LNCaP clone FGC (cell line): Measurements from ENCODE around the gene ZNF414.

Experiments
- DNase-seq: peaks from one replicate; pipeline ENCODE4 v3.0.0-alpha.2; 2011; ENCODE audit warnings: low read depth
- H3K4me3 ChIP-seq: 2 replicates; pipeline ENCODE4 v1.5.1; 2011; ENCODE audit warnings: mild to moderate bottlenecking, low read depth, low read length, control low read depth
- TF ChIP-seq, protein P1 (sequence below): IDR thresholded peaks from 2 replicates; pipeline ENCODE4 v1.5.1; 2012; ENCODE audit warnings: mild to moderate bottlenecking; ENCODE audit not compliant: control insufficient read depth, insufficient read depth; ENCODE audit errors: extremely low read depth

Gene ZNF414

DNA sequence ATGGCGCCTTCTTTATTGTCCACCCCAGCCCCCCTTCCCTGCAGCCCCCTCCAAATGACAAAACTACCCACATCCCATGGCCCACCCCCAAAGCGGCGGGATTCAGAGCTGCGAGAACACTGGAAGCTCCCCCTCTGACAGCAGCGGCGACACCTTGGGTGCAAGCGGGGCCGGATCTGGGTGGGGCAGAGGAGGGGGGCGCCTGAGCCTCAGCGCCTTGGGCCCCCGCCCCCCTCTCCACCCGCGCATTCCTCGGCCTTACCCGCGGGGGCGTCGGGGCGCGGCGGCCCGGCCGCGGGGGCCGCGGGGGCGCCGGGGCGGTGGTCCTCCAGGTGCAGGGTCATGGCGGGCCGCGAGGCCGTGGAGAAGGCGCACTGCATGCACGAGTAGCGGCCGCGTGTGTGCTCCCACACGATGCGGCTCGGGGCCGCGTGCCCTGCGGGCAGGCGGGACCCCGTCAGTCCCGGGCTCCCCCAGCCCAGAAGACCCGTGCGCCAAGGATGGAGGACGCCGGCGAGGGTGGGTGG, 3.3 kb downstream of the ZNF414 start:
- TF ChIP-seq, protein P1, sequence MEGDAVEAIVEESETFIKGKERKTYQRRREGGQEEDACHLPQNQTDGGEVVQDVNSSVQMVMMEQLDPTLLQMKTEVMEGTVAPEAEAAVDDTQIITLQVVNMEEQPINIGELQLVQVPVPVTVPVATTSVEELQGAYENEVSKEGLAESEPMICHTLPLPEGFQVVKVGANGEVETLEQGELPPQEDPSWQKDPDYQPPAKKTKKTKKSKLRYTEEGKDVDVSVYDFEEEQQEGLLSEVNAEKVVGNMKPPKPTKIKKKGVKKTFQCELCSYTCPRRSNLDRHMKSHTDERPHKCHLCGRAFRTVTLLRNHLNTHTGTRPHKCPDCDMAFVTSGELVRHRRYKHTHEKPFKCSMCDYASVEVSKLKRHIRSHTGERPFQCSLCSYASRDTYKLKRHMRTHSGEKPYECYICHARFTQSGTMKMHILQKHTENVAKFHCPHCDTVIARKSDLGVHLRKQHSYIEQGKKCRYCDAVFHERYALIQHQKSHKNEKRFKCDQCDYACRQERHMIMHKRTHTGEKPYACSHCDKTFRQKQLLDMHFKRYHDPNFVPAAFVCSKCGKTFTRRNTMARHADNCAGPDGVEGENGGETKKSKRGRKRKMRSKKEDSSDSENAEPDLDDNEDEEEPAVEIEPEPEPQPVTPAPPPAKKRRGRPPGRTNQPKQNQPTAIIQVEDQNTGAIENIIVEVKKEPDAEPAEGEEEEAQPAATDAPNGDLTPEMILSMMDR, result no peak
- DNase-seq, result no peak
- H3K4me3 ChIP-seq, result no peak overlapping the region

DNA sequence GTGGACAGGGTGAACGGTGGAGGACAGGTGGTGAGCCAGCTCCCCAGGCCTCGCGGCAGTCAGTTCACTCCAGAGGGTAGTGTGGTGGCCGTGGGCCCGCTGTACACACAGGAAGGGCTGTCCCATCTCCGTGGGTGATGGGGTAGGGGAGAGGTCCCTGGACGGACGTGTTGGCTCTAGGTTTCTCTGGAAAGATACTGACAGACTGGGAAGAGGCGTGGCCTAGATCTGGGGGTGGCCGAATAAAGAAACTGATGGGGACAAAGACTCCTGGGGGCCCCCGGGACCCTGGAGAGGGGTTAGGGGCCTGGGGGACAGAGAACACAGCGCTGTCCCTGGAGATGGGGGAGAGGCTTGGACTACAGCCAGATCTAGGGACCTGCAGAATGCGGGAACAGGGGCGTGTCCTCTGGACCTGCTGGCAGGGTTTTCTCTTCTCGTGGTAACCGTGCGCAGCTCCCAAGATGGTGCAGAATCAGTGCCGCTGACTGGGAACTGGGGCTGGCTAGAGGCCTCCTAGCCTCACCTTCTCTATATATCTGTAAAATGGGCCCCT, 7.5 kb downstream of the ZNF414 start:
- peak overlapping the region; percentile 50 for H3K4me3 ChIP-seq
- TF ChIP-seq, protein P1, result no peak
- DNase-seq, result no peak

DNA sequence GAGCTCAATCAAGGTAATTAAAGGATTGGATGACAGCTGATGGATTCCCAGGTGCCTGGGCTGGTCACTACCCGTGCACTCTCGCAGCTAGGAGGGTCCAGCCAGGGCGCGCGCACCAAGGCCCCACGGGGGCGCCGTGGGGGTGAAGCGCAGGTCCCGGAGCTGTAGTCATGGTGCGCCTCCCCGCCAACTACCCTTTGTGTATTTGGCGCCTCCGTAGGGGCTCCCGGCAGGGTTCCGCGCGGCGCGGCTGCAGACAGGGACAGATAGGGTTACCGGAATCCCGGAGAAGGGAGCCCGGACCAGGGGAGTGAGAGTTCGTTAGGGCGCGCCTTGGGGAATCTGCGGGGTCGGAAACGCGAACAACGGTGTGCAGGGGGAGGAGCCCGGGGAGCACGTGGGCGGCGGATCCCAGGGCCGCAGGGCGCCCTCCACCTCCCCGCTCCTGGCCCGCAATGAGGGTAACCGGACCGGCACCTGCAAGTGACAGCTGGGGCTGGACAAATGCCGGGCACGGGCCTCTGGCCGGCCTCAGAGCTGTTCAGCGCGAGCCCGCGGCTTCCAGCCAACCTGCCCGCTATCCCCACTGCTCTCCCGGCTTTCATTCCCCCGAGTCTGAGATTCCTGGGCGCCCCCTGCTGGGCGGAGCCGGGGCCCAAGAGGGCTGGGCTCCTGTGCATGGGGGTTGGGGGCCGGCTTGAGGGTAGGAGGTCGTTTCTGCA, 8.1 kb downstream of the ZNF414 start:
- peak overlapping the region; percentile 50 for H3K4me3 ChIP-seq
- TF ChIP-seq, protein P1, result peak; percentile 74
- peak; percentile 27 for DNase-seq

DNA sequence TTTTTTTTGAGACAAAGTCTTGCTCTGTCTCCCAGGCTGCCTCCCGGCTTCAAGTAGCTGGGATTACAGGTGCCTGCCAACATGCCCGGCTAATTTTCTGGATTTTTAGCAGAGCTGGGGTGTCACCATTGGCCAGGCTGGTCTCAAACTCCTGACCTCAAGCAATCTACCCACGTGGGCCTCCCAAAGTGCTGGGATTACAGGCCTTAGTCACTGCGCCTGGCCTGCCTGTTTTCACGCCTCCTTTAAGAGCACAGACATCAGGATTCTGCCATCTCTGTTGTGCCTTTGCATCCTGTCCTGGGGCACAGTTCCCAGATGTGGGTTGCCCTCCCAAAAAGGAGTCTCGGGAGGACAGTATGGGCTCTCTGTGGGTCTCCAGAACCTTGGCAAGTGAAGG, 9.0 kb downstream of the ZNF414 start:
- TF ChIP-seq, protein P1, result no peak
- no peak overlapping the region for H3K4me3 ChIP-seq
- no peak for DNase-seq

DNA sequence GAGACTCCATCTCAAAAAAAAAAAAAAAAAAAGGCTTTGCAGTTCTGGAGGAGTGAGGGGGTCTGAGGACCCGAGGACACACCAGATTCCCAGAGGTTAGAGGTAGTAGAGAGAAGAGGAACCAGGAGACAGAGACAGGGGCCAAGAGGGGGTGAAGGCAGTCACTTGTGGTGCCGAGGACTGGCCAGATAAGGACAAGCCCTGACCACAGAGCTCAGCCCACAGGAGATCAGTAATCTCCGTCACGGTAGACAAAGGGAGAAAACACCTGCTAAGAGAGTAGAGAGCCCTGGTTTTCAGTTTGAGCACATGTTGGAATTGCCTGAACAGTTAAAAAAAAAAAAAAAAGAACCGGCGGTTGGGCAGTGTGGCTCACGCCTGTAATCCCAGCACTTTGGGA, 9.8 kb downstream of the ZNF414 start:
- no peak overlapping the region for H3K4me3 ChIP-seq
- TF ChIP-seq, protein P1, result no peak
- no peak for DNase-seq

DNA sequence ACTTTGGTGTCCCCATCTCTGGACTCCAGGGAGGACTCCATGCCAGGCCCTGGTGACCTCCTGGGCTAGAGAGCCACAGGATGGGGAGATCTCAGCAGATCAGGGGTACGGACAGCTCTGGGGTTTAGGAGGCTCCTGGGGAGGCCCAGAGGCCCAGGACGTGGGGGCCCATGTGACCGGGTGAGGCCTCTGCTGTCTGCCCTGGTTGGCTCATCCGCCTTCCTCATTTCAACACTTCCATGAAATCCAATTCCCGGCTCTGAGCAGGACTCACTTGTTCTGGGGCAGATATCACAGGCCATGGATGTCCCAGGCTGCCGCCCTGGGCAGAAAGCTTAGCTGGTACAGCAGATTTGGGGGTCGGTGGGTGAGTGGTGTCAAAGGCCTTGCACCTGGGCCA, 10.5 kb downstream of the ZNF414 start:
- DNase-seq, result no peak
- TF ChIP-seq, protein P1, result no peak
- no peak overlapping the region for H3K4me3 ChIP-seq

DNA sequence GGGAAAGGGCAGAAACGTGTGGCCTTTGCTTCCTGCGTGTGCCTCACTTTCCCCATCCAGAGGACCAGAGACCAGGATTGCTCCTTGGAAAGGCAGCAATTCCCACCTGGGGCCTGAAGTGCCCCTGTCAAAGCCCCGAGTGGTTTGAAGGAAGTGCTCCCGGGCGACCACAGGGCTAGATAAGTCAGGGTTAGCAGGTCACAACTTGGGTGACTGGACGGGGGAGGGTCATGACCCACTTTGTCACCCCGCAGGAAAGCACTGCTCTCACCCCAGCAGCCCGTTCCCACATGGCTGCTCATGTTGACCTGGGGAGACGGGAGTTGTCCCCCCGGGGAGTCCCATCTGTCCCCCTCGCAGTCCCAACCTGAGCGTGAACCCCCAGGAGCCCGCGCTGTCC, 12.0 kb downstream of the ZNF414 start:
- TF ChIP-seq, protein P1, result no peak
- no peak overlapping the region for H3K4me3 ChIP-seq
- DNase-seq, result no peak
